CD14-positive monocyte (primary cell): ENCODE measurements around the gene CROCC. TPM values are rescaled to one million over a fixed set of nuclear protein-coding genes. Genes with fewer than 3 reads are reported as not detected.

ENCODE experiments used
- DNase-seq, 3 donors: peaks; one replicate each; pipeline ENCODE4 v3.0.0-alpha.2; 2011 to 2022
- H2AFZ ChIP-seq: 2 replicates; pipeline ENCODE4 v1.6.0; 2012; ENCODE audit warnings: mild to moderate bottlenecking, low read depth, low read length, inconsistent platforms; ENCODE audit not compliant: insufficient read depth, poor library complexity, severe bottlenecking
- H3K27ac ChIP-seq, 2 donors: 1 replicate in 1 of 2; 2 replicates in 1 of 2; pipeline ENCODE4 v1.5.1; 2012 to 2013; ENCODE audit warnings: low read length in 2 of 2, control low read depth in 1 of 2, inconsistent platforms in 1 of 2, low read depth in 1 of 2, mild to moderate bottlenecking in 1 of 2
- H3K27me3 ChIP-seq, 2 donors: one replicate each; pipeline versions ENCODE4 v1.6.0 to v1.6.1; 2011 to 2013; ENCODE audit warnings: low read length in 2 of 2; ENCODE audit not compliant: control insufficient read depth in 2 of 2, insufficient read depth in 2 of 2
- H3K36me3 ChIP-seq, 2 donors: replicated peaks in 1 of 2; 1 replicate in 1 of 2; 2 replicates in 1 of 2; pipeline versions ENCODE4 v1.5.1 to v1.6.1; 2012 to 2013; ENCODE audit warnings: low read length in 2 of 2, control low read depth in 1 of 2, inconsistent platforms in 1 of 2, mild to moderate bottlenecking in 1 of 2; ENCODE audit not compliant: insufficient read depth in 2 of 2, control insufficient read depth in 1 of 2
- H3K4me1 ChIP-seq, 2 donors: 1 replicate in 1 of 2; 2 replicates in 1 of 2; pipeline versions ENCODE4 v1.5.1 to v1.6.1; 2012 to 2013; ENCODE audit warnings: low read length in 2 of 2, control low read depth in 1 of 2, inconsistent platforms in 1 of 2, mild to moderate bottlenecking in 1 of 2, moderate library complexity in 1 of 2; ENCODE audit not compliant: insufficient read depth in 2 of 2, control insufficient read depth in 1 of 2
- H3K4me2 ChIP-seq: replicated peaks from 2 replicates; pipeline ENCODE3; 2012; ENCODE audit warnings: low read length, moderate library complexity, mild to moderate bottlenecking; ENCODE audit not compliant: poor library complexity, severe bottlenecking; ENCODE audit errors: extremely low read depth
- H3K4me3 ChIP-seq, 3 experiments: fragments of 200-600 bp in 1 of 3; sonication (generic) in 1 of 3; replicated peaks in 1 of 3; 1 replicate in 2 of 3; 2 replicates in 1 of 3; pipeline ENCODE4 v1.5.1; 2011 to 2013; ENCODE audit warnings: low read length in 3 of 3, mild to moderate bottlenecking in 3 of 3, control low read depth in 2 of 3, low read depth in 2 of 3, inconsistent platforms in 1 of 3, moderate library complexity in 1 of 3
- H3K79me2 ChIP-seq: 2 replicates; pipeline ENCODE4 v1.6.0; 2012; ENCODE audit warnings: mild to moderate bottlenecking, control low read depth, inconsistent platforms, low read length, moderate library complexity; ENCODE audit not compliant: insufficient read depth
- H3K9ac ChIP-seq: 2 replicates; pipeline ENCODE4 v1.6.0; 2017; ENCODE audit warnings: low read length, mild to moderate bottlenecking; ENCODE audit not compliant: insufficient read depth, poor library complexity, severe bottlenecking
- H3K9me3 ChIP-seq, 2 donors: replicated peaks in 1 of 2; 1 replicate in 1 of 2; 2 replicates in 1 of 2; pipeline versions ENCODE4 v1.5.1 to v1.6.1; 2012 to 2013; ENCODE audit warnings: low read length in 2 of 2, control low read depth in 1 of 2; ENCODE audit not compliant: control insufficient read depth in 1 of 2, insufficient read depth in 1 of 2
- H4K20me1 ChIP-seq: 2 replicates; pipeline ENCODE4 v1.6.0; 2012; ENCODE audit warnings: mild to moderate bottlenecking, low read length, control low read depth, moderate library complexity; ENCODE audit not compliant: insufficient read depth
- H3K27ac Mint-ChIP-seq, 7 donors: one replicate each; pipeline ENCODE4 v1.8.0; 2020; ENCODE audit warnings: mild to moderate bottlenecking in 7 of 7, mixed read lengths in 7 of 7, moderate library complexity in 6 of 7, inconsistent platforms in 2 of 7
- H3K27me3 Mint-ChIP-seq, 3 donors: one replicate each; pipeline ENCODE4 v1.8.0; 2021 to 2022; ENCODE audit warnings: low read depth in 3 of 3, mild to moderate bottlenecking in 3 of 3, mixed read lengths in 3 of 3, moderate library complexity in 3 of 3, inconsistent platforms in 1 of 3
- H3K36me3 Mint-ChIP-seq, 2 donors: one replicate each; pipeline ENCODE4 v1.8.0; 2020; ENCODE audit warnings: mixed read lengths in 2 of 2, inconsistent platforms in 1 of 2, mild to moderate bottlenecking in 1 of 2
- H3K4me1 Mint-ChIP-seq: one replicate; pipeline ENCODE4 v1.8.0; 2020; ENCODE audit warnings: mild to moderate bottlenecking, mixed read lengths
- H3K4me3 Mint-ChIP-seq, 2 donors: one replicate each; pipeline ENCODE4 v1.8.0; 2020; ENCODE audit warnings: mild to moderate bottlenecking in 2 of 2, mixed read lengths in 2 of 2, moderate library complexity in 1 of 2
- H3K9me3 Mint-ChIP-seq, 7 donors: one replicate each; pipeline ENCODE4 v1.8.0; 2020 to 2022; ENCODE audit warnings: mixed read lengths in 7 of 7, mild to moderate bottlenecking in 6 of 7, moderate library complexity in 6 of 7, inconsistent platforms in 2 of 7
- CTCF ChIP-seq: fragments of 200-600 bp; IDR thresholded peaks from one replicate; pipeline ENCODE4 v1.8.0; 2022; ENCODE audit warnings: antibody characterized with exemption, mild to moderate bottlenecking
- WGBS: methylation state at CpG from one replicate; pipeline ENCODE4 v1.1.5; 2013; ENCODE audit warnings: missing lambda C conversion rate; ENCODE audit not compliant: insufficient coverage; 5-methylcytosine and 5-hydroxymethylcytosine counted together
- intact Hi-C, 2 donors: fragments of 100-400 bp; cut with micrococcal nuclease; formaldehyde crosslinking; loops; one replicate each; pipeline versions ENCODE4 v1.15.0 to v1.15.1; 2023
- polyA plus RNA-seq, 3 donors: library from polyadenylated mRNA; depleted of rRNA in 1 of 3; unstranded in 2 of 3; stranded (reverse) in 1 of 3; fragments of 300-500 nt in 2 of 3; fragments of >200 nt in 1 of 3; fragmentation: Illumina TruSeq in 2 of 3; gene quantifications; 1 replicate in 2 of 3; 2 replicates in 1 of 3; pipeline ENCODE4 v1.2.3, GENCODE V29; 2012 to 2021

Gene CROCC
- polyA plus RNA-seq, 3 donors, result 0.21 to 46.1 (median 0.69) TPM

GRCh38 chr1:17017435-17017834, 95.7 kb downstream of the CROCC start:
- no peak for DNase-seq
- peaks cover 44 to 50% of the 10 kb centered on the region in 2 donors for H3K36me3 Mint-ChIP-seq
- no peak overlapping the region for H2AFZ ChIP-seq
- peak overlapping the region in 2 of 7 donors; percentile 76 to 77 for H3K27ac Mint-ChIP-seq
- H4K20me1 ChIP-seq, result peaks cover 12% of the 10 kb centered on the region
- peaks cover 2 to 5% (median 3%) of the 10 kb centered on the region in 3 donors for H3K27me3 Mint-ChIP-seq
- no peaks in the 10 kb centered on the region for H3K27me3 ChIP-seq
- H3K36me3 ChIP-seq, result peaks cover 46 to 52% of the 10 kb centered on the region in 2 donors
- H3K4me3 Mint-ChIP-seq, result no peak overlapping the region
- H3K4me3 ChIP-seq, result no peak overlapping the region
- WGBS, result no CpG with 5 or more reads among the region's 7 CpGs
- H3K9me3 ChIP-seq, result no peaks in the 10 kb centered on the region
- no peak overlapping the region for H3K9ac ChIP-seq
- no peak for TF ChIP-seq CTCF
- H3K27ac ChIP-seq, result no peak overlapping the region
- intact Hi-C loops, result no loop called here
- H3K4me2 ChIP-seq, result no peak overlapping the region
- H3K9me3 Mint-ChIP-seq, result peaks cover 0 to 2% (median 0%) of the 10 kb centered on the region in 7 donors
- peaks cover 28% of the 10 kb centered on the region for H3K4me1 Mint-ChIP-seq
- peaks cover 24 to 28% of the 10 kb centered on the region in 2 donors for H3K4me1 ChIP-seq
- H3K79me2 ChIP-seq, result no peaks in the 10 kb centered on the region

GRCh38 chr1:17018849-17019248, 97.1 kb downstream of the CROCC start:
- intact Hi-C loops, result no loop called here
- Histone ChIP-seq H3K27me3 (no peaks in the 10 kb centered on the region), H3K9ac (no peak overlapping the region), H3K36me3 (peaks cover 59 to 66% of the 10 kb centered on the region in 2 donors), H3K27ac (no peak overlapping the region), H3K4me1 (peaks cover 26 to 34% of the 10 kb centered on the region in 2 donors), H4K20me1 (peaks cover 17% of the 10 kb centered on the region), H3K9me3 (no peaks in the 10 kb centered on the region), H3K4me2 (no peak overlapping the region), H2AFZ (no peak overlapping the region), H3K4me3 (no peak overlapping the region), H3K79me2 (no peaks in the 10 kb centered on the region)
- WGBS, result 93% methylated on average over 1 of the region's 1 CpG
- H3K9me3 Mint-ChIP-seq, result peaks cover 0 to 2% (median 0%) of the 10 kb centered on the region in 7 donors
- H3K4me3 Mint-ChIP-seq, result no peak overlapping the region
- H3K27ac Mint-ChIP-seq, result peak overlapping the region in 4 of 7 donors; percentile 33 to 69 (median 48)
- H3K27me3 Mint-ChIP-seq, result peaks cover 0 to 2% (median 0%) of the 10 kb centered on the region in 3 donors
- DNase-seq, result no peak
- H3K36me3 Mint-ChIP-seq, result peaks cover 58 to 64% of the 10 kb centered on the region in 2 donors
- no peak for TF ChIP-seq CTCF
- H3K4me1 Mint-ChIP-seq, result peaks cover 30% of the 10 kb centered on the region
